ENCODE data around the gene CT47C1.
"Not testable (repeated sequence)": the region's sequence is repeated elsewhere in the genome, so short reads cannot be mapped to it uniquely, and the experiment has no call there.

Gene CT47C1

GRCh38 chrX:119072744-119073143 is at the start of gene CT47C1:
CT47C1 (plus strand) TSS chrX:119072993; CDS start chrX:119073226, 233 bp downstream.
- TF ChIP-seq CTCF (conservative IDR thresholded peaks at IDR 0.05; ENCODE audit: low read length) = no peak
- DNase-seq (ENCODE audit: low read depth) = no peak
- H3K4me3 ChIP-seq (ENCODE audit: low read length) = no peak within 1 kb of the TSS

DNA sequence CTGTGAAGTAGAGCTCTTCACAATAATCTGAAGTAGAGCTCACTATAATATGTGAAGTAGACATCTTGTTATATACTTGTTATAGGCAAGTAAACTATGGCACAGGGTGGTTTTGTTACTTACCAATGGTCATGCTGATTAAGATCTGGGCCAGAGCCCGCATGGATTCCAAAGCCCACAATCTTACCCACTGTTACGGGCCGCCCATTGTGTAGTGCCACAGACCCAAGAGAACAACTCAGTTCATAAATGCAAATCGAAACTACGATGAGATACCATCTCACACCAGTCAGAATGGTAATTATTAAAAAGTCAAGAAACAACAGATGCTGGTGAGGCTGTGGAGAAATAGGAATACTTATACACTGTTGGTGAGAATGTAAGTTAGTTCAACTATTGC is 46.9 kb upstream of the CT47C1 start:
- H3K4me3 ChIP-seq (ENCODE audit: low read length) = no peak overlapping the region
- no peak for TF ChIP-seq CTCF (conservative IDR thresholded peaks at IDR 0.05; ENCODE audit: low read length)
- DNase-seq (ENCODE audit: low read depth) = no peak

DNA sequence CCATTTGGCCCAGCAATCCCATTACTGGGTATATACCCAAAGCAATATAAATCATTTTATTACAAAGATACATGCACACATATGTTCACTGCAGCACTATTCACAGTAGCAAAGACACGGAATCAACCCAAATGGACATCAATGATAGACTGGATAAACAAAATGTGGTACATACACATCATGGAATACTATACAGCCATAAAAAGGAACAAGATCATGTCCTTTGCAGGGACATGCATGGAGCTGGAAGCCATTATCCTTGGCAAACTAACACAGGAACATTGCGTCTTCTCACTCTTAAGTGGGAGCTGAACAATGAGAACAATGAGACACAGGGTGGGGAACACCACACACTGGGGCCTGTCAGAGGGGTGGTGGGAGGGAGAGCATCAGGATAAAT is 46.4 kb upstream of the CT47C1 start:
- H3K4me3 ChIP-seq (ENCODE audit: low read length); DNase-seq (ENCODE audit: low read depth): not testable (repeated sequence)

GRCh38 chrX:119027960-119028732 is 44.6 kb upstream of the CT47C1 start:
- H3K4me3 ChIP-seq (ENCODE audit: low read length); DNase-seq (ENCODE audit: low read depth): not testable (repeated sequence)

DNA sequence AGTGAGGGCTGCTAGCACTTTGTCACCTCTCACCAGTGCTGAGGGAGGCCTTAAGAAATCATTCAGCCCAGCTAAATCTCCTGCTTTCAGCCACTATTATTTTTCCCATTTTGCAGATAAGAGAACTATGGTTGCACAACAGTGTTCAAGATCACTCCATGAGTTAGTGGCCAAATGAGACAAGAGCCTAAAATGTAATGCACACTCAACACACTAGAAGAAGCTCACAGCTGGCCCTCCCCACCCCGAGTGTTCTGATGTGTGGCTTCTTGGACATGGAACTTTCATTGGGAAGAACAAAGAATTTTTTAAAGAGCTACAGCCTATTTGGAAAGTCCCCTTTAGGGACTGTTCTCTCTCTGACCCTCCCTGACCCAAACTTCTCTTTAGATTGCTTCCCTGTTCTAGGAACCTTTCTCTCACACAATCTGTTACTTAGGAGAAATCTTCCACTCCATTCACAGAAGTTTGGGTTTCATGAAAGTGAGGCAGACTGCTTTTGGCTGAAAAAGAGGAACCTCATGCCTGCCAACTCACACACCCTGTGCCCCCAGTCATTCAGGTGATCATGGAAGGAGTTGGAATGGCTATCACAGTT is 44.0 kb upstream of the CT47C1 start:
- TF ChIP-seq CTCF (conservative IDR thresholded peaks at IDR 0.05; ENCODE audit: low read length) = no peak
- no peak for DNase-seq (ENCODE audit: low read depth)
- no peak overlapping the region for H3K4me3 ChIP-seq (ENCODE audit: low read length)

DNA sequence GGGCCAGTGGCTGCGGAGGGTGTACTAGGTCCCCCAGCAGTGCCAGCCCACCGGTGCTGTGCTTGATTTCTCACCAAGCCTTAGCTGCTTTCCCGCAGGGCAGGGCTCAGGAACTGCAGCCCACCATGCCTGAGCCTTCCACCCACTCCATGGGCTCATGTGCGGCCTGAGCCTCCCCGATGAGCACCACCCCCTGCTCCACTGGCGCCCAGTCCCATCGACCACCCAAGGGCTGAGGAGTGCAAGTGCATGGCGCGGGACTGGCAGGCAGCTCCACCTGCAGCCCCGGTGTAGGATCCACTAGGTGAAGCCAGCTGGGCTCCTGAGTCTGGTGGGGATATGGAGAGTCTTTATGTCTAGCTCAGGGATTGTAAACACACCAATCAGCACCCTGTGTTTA is 43.1 kb upstream of the CT47C1 start:
- H3K4me3 ChIP-seq (ENCODE audit: low read length); DNase-seq (ENCODE audit: low read depth): not testable (repeated sequence)

DNA sequence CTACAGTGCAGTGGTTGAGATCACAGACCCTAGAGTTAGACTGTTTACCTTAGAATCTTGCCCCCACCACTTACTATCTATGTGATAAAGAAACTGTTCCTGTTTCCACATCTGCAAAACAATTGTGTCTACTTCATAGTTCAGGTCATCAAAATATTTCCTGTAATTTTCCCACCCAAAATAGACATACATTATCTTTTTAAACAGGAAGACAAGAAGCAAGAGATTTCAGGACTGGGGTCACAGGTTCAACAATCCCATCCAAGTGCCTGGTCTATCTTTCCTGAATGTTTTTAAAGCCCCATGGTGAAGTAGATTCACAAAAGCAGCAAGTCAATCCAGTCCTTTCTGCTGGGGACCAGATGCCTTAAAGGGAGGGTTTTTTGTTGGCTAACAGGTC is 41.8 kb upstream of the CT47C1 start:
- no peak overlapping the region for H3K4me3 ChIP-seq (ENCODE audit: low read length)
- TF ChIP-seq CTCF (conservative IDR thresholded peaks at IDR 0.05; ENCODE audit: low read length) = no peak
- no peak for DNase-seq (ENCODE audit: low read depth)

DNA sequence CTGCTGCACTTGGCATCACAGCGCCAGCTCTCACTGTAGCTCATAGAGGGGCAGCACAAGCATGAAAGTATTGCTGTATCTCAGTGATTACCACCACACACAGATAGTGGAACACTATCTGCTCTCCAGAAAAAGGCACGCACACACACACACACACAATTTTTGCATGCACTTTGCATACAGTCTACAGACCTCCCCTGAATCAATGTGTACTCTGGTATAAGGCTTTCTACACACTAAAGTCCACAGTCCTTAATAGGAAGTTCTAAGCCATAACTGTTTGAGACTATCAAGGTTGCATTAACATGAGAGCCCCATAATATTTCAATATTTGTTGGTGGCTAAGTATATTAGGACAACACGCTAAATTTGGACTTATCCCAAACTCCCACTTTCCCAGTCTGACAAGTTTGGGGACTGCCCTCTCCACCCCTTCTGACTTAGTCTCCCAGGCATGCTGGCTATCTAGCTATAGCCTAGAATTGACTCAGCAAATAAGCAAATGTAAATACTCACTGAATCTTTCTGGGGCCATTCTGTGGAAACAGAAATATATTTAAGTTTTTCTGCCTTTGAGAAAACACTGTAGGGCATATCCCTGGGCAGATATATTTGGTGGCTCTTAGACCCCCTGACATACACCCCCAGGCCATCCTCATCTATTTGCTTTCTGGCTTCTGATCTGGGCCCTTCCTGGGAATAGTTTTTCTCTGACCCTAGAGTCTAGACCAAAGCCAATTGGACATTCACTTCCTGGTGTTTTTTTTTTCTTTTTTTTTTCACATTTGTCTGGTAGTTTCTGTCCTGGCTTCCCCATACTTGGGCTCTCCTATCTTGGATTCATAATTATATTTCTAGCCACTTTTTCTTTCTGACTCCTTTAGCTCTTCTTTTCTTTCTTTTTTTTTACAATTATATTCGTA is 36.4 kb upstream of the CT47C1 start:
- DNase-seq (ENCODE audit: low read depth) = no peak
- H3K4me3 ChIP-seq (ENCODE audit: low read length) = no peak overlapping the region
- TF ChIP-seq CTCF (conservative IDR thresholded peaks at IDR 0.05; ENCODE audit: low read length) = no peak

Data from AG10803 (cell line).